ENCODE data around the gene PPP1R37.

Gene PPP1R37

DNA sequence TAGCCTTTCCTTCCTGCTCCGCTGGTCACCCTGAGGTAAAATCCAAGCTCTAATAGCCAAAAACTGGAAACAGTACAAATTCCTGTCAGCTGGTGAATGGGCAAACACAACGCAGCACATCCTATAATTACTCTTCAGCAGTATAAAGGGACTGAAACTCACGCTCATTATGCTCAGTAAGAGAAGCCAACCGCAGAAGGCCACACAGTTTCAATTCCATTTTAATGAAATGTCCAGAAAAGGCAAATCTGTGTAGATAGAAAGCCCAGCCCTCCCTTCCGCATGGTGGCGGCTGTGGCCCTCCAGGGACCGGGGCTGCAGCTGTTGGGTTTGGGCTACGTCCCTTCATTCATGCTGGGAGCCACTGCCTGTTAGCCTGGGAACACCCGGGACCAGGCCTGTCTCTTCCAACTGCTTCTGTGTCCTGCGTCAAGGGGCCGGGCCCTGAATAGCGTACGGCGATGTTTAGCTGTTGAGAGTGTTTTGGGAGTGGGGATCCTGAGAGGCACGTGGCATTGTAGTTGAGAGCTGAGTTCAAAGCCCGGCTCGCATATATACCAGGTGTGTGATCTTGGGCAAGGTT, 44.3 kb downstream of the PPP1R37 start:
- no peak for DNase-seq (ENCODE audit: low read depth in 2 of 2)

DNA sequence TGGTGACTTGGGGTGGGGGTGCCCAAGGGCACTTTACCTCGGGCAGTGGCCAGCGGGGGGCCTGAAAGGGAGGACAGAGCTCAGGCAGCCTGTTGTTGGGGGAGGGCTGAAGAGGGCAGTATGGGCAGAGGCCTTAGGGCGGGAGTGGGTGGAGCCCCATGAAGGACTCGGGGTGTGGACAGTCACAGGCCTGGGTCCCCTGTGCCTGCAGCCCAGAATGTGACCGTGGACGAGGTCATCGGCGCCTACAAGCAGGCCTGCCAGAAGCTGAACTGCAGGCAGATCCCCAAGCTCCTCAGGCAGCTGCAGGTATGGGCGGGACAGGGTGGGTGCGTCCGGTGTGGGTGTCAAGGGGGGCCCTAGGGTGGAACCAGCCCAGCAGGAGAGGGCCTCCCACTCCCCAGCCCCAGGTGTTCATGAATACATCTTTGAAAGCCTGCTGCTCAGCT, 45.3 kb downstream of the PPP1R37 start:
- no peak for DNase-seq (ENCODE audit: low read depth in 2 of 2)

DNA sequence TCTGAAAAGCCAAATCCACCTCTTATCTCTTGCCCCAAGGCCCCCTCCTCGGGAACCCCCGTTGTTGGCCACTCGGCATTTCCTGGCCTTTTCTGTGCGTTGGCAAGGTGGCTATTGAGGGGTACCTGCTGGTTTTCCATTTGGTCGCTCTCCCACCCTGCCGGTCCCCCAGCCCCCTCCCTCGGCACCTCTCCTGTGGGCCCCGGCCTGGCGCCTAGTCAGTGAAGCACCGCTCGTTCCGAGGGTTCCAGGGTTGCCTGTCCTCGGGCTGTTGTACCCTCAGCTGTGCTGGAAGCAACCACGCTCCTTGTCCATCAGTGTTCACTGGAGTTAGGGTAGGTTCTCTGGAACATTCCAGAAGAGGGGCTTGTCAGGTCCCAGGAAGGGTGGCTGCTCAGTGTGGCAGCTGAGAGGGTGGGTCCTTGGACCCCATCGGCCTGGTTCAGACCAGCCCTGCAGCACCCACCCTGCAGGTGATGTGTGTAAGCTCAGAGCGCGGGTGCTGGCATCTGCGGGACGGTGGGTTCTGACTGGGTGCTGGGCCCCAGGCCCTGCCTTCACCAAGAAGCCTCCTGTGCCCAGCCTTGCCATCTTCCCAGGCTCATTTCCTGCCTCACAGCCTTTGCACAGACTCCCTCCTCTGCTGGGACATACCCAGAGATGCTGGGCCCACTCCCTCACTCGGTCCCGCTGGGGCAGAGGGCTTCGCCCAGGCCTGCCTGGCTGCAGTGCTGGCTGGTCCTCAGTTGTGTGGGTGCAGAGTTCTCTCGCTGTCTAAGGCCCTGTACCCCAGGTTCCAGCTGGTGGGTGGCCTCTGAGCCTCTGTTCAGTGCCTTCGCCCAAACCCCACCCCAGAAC, 46.5 kb downstream of the PPP1R37 start:
- no peak for DNase-seq (ENCODE audit: low read depth in 2 of 2)

- DNase-seq (ENCODE audit: low read depth in 2 of 2), result no peak
Measured at GRCh38 chr19:45140144-45140503, 47.1 kb downstream of the PPP1R37 start.

GRCh38 chr19:45140533-45140932, 47.6 kb downstream of the PPP1R37 start:
- DNase-seq (ENCODE audit: low read depth in 2 of 2), result no peak

DNA sequence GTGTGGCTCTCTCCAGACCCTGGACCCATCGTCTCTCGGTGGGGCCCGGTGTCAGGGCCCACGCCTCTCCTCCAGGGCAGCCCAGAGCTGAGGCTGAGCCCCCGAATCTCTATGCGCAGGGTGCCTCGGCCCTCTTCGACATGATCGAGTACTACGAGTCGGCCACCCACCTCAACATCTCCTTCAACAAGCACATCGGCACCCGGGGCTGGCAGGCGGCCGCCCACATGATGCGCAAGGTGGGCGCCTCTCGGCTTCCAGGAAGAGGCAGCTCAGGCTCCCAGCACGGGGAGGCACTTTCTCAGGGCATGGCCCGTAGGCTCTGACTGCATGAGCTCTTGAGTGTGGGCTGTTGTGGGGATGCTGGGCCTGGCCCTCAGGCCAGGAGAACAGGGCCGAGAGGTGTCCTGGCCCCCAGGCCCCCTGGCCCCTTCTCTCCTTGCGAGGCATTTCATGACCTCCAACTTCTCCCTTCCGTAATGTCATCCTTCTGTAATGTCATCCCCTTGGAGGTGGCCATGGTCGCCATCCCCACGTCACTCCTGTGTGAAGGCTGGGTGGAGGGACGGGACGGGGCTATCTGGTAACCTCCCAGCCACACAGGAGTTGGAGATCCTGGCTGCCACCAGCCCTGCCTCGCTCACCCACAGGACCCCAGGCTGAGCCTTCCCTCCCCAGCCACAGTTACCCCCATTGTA, 48.4 kb downstream of the PPP1R37 start:
- DNase-seq (ENCODE audit: low read depth in 2 of 2), result no peak

DNA sequence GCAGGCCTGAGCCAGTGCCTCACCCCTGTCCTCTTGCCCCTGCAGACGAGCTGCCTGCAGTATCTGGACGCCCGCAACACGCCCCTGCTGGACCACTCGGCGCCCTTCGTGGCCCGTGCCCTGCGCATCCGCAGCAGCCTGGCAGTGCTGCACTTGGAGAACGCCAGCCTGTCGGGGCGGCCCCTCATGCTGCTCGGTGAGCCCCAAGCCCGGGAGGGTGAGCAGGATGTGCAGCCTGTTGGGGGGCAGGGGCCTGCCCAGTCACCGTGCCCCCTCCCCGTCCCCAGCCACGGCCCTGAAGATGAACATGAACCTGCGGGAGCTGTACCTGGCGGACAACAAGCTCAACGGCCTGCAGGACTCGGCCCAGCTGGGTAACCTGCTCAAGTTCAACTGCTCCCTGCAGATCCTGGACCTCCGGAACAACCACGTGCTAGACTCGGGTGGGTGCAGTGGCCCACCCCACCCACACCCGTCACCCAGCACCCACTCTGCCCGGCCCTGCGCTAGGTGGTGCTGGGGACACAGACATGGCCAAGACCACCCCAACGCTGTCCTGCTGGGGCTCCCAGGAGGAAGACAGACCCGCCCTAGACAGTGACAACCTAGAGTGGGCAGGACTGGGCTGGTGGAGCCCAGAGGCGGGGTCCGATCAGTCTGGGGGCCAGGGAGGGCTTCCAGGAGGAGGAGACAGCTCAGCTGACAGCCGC, 49.2 kb downstream of the PPP1R37 start:
- no peak for DNase-seq (ENCODE audit: low read depth in 2 of 2)

DNA sequence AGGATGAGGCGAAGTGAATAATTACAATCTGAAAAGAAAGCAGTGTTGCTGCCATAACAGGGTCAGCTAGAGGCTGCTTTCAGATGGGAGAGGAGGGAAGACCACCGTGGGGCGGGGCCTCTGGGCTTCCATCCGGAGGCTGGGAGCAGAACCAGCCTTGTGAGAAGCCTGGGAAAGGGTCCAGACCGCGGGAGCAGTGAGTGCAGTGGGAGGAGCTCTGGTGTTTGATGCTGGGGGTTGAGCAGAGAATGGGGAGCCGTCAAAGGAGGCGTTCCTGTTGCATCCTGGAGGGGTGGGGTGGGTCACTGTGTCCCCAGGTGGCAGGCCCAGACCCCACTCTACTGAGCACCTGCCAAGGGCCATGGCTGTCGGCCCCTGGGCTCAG, 49.7 kb downstream of the PPP1R37 start:
- no peak for DNase-seq (ENCODE audit: low read depth in 2 of 2)

DNA sequence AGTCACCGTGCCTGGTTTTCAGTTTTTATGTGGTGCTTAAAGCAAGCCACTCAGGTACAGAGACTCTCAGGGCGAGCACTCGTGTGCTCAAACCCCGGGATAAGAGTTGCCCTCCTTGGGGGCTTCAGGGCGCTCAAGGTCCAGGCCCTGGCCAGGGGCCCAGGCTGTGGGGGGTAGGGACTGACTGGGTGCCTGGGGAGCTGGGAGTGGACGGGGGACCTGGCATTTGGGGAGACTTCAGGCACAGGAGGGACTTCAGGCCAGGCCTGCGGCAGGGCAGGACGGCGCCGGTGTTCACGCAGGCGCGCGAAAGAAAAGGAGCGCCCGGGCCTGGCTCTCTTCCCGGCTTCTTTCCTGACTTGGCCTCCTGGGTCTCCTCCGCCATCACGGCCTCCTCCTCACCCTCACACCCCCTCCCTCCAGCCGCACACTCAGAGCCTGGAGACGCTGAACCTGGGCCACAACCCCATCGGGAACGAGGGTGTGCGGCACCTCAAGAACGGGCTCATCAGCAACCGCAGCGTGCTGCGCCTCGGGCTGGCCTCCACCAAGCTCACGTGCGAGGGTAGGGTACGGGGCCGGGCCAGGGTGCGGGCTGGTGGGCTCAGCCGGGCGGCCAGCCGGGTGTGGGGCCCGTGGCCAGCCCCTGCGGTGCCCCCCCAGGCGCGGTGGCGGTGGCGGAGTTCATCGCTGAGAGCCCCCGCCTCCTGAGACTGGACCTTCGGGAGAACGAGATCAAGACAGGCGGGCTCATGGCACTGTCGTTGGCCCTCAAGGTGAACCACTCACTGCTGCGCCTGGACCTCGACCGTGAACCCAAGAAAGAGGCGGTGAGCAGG, 51.7 kb downstream of the PPP1R37 start:
- no peak for DNase-seq (ENCODE audit: low read depth in 2 of 2)

DNA sequence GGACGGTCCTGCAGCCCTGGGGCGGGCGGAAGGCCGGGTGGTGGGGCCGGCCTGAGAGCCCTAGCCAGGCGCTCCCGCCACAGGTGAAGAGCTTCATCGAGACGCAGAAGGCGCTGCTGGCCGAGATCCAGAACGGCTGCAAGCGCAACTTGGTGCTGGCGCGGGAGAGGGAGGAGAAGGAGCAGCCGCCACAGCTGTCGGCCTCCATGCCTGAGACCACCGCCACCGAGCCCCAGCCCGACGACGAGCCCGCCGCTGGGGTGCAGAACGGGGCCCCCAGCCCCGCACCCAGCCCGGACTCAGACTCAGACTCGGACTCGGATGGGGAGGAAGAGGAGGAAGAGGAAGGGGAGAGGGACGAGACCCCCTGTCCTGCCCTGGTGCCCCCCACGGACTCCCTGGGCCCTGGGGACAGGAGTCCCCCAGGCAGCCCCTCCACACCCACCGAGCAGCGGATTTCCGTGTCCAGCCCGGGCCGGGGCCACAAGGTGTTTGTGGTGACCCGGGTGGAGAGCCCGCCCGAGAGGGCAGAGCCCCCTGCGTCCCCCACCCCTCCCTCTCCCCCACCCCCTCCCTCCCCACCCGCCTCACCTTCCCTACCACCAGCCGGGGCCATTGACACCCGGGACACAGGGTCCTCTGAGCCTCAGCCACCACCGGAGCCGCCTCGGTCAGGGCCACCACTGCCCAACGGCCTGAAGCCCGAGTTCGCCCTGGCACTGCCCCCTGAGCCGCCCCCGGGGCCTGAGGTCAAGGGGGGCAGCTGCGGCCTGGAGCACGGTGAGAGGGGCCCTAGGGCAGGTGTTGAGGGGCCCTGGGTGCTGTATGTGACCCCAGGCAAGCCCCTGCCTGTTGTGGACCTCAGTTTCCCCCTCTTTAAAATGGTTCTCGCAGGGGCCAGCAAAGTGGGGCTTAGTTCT, 52.6 kb downstream of the PPP1R37 start:
- no peak for DNase-seq (ENCODE audit: low read depth in 2 of 2)

DNA sequence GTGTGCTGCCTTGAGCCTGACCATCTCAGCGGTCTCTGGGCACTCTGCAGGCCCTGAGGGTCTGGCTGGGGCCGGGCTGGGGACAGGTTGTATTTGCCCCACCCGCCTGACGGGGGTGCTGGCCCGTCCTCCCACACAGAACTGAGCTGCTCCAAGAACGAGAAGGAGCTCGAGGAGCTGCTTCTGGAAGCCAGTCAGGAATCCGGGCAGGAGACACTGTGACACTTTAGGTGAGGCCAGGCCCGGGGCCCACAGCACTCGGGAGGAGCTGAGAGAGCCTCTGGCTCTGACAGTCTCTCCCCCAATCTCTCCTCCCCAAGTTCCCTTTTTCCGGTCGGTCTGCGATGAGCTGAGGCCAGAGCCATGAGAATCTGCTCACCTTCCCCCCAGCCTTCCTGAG, 53.3 kb downstream of the PPP1R37 start:
- DNase-seq (ENCODE audit: low read depth in 2 of 2), result no peak

DNA sequence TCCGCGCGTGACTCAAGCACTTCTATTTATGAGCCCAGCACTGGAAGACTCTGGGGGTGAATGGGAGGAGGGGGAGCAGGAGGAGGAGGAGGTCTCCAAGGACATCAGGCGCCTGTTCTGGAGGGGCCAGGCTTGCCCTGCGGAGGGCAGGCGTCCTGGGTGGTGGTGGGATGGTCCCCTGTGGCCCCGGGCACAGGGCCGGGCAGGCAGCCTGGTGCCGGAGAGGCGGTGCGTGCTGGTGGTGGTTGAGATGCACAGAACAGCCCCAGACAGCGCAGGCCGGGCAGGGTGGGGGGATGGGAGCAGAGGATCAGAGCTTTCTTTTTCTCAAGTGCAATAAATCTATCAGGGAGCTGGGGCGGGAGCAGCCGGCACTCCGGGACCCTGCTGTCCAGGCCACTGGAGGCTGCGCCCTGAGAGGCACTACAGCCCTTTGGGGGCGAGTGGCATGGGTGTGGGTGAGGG, 53.8 kb downstream of the PPP1R37 start:
- no peak for DNase-seq (ENCODE audit: low read depth in 2 of 2)

GRCh38 chr19:45147835-45148676, 55.1 kb downstream of the PPP1R37 start:
- no peak for DNase-seq (ENCODE audit: low read depth in 2 of 2)

DNA sequence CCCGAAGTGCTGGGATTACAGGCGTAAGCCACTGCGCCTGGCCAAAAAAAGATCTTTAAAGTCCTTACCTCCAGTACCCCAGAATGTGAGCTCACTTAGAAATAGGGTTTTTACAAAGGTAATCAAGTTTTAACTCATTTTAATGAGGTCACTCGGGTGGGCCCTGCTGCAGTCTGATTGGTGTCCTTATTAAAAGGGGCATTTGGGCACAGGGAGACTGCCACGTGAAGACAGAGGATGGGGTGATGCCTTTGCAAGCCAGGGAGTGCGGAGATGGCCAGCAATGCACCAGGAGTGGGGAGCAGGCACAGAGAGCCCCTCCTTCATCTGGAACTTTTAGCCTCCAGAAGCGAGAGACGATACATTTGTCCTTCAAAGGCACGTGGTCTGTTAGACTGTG, 56.1 kb downstream of the PPP1R37 start:
- no peak for DNase-seq (ENCODE audit: low read depth in 2 of 2)

- no peak for DNase-seq (ENCODE audit: low read depth in 2 of 2)
Measured at GRCh38 chr19:45150180-45150579, 57.2 kb downstream of the PPP1R37 start.

DNA sequence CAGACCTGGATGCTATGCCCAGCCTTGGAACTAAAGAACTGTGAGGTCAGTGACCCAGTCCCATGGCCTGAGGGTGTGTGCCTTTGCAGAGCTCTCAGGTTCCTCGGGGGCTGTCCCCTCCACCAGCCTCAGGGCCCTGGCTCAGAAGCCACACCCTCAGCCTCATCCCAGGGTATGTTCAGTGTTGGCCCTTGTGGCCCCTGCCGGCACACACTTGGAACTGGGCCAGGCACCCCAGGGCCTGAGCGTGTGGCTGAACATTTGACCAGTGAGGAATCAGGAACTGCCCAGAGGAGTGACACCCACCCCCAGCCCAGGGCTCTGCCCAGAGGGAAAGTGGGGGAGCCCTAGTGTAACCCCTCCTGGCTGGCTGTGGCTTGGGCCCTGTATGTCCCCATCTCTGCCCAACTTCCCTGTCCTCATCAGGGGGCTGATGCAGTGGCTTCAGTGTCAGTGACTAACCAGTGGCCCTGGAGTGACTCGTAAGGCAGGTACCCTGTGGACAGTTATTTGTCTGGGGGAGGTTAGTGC, 57.8 kb downstream of the PPP1R37 start:
- DNase-seq (ENCODE audit: low read depth in 2 of 2), result no peak

DNA sequence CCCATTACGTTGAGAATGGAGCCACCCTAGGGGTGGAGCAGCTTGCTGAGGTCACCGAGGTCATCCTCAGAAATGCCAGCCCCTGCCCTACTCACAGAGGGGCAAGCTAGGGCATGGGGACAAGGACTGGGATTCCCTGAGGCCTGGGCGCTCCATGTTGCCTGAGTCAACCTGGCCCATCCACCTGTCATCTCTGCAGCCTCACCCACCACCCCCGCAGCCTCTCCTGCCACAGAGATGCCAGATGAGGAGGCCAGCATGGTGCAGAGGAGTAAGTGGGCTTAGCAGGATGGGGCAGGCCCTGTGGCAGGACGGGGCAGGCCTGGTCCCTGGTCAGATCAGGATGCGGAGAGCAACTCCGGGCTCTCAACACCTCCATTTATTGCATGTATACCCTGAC, 58.3 kb downstream of the PPP1R37 start:
- DNase-seq (ENCODE audit: low read depth in 2 of 2), result no peak

DNA sequence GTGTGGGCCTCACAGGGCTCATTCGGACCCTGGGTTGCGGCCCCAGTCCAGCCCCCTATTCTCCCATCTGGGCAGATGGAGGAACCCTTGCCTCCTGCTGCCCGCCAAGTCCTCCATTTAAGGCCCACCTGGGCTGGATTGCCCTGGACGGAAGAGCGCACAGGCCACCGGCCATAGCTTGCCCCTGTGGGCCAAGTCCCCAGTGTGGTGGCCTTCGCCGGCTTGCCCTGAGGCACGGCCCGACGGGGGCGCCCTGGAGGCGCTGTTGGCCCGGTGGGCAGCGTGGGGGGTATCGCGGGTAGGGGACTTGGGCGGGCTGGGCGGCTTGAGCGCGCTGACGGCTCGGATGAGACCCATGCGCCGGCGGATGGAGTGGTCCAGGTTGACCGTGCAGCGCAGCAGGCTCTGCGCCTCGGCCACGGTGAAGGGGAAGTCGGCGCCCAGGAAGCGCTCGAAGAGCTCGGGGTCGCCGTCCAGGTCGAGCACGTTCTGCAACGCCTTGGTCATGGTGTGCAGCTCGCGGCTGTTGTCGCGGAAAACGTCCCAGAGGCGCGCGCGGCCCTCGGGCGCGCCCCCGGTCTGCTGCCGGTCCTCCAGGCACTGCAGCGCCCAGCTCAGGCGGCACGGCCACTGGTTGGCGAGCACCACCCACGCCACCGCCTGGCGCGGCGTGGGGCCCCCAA, 59.0 kb downstream of the PPP1R37 start:
- no peak for DNase-seq (ENCODE audit: low read depth in 2 of 2)
